ENCODE results near the gene MTFMT.
"Not testable (repeated sequence)": the region's sequence is repeated elsewhere in the genome, so short reads cannot be mapped to it uniquely, and the experiment has no call there.

MTFMT gene

GRCh38 chr15:65044218-65044617 is 14.8 kb upstream of the MTFMT start:
- DNase-seq (ENCODE audit: low read depth, low spot score); H3K4me3 ChIP-seq (ENCODE audit: low read length): not testable (repeated sequence)

- H3K4me3 ChIP-seq (ENCODE audit: low read length) = no peak overlapping the region
- no peak for DNase-seq (ENCODE audit: low read depth, low spot score)
Measured at GRCh38 chr15:65042776-65043327, 13.4 kb upstream of the MTFMT start.

- no peak overlapping the region for H3K4me3 ChIP-seq (ENCODE audit: low read length)
- no peak for DNase-seq (ENCODE audit: low read depth, low spot score)
Measured at GRCh38 chr15:65041787-65042186, 12.3 kb upstream of the MTFMT start.

GRCh38 chr15:65040461-65040860 is 11.0 kb upstream of the MTFMT start:
- no peak overlapping the region for H3K4me3 ChIP-seq (ENCODE audit: low read length)
- no peak for DNase-seq (ENCODE audit: low read depth, low spot score)

GRCh38 chr15:65038836-65039235 is 9.4 kb upstream of the MTFMT start:
- no peak overlapping the region for H3K4me3 ChIP-seq (ENCODE audit: low read length)
- DNase-seq (ENCODE audit: low read depth, low spot score) = no peak

- H3K4me3 ChIP-seq (ENCODE audit: low read length) = no peak overlapping the region
- DNase-seq (ENCODE audit: low read depth, low spot score) = no peak
Measured at GRCh38 chr15:65038428-65038827, 9.0 kb upstream of the MTFMT start.

- DNase-seq (ENCODE audit: low read depth, low spot score) = no peak
Measured at GRCh38 chr15:65037309-65037708, 7.9 kb upstream of the MTFMT start.

GRCh38 chr15:65034719-65035118 is 5.3 kb upstream of the MTFMT start:
- no peak overlapping the region for H3K4me3 ChIP-seq (ENCODE audit: low read length)
- DNase-seq (ENCODE audit: low read depth, low spot score) = no peak

More at GRCh38 chr15:65037309-65037708, 7.9 kb upstream of the MTFMT start:
- H3K4me3 ChIP-seq (ENCODE audit: low read length) = no peak overlapping the region

- peak; percentile 49 for DNase-seq (ENCODE audit: low read depth, low spot score)
Measured at GRCh38 chr15:65033659-65034269, 4.3 kb upstream of the MTFMT start.

GRCh38 chr15:65032801-65033537 is 3.5 kb upstream of the MTFMT start:
- no peak for DNase-seq (ENCODE audit: low read depth, low spot score)
- H3K4me3 ChIP-seq (ENCODE audit: low read length) = no peak overlapping the region; the same call in 1 of the 2 replicates

More at GRCh38 chr15:65033659-65034269, 4.3 kb upstream of the MTFMT start:
- H3K4me3 ChIP-seq (ENCODE audit: low read length) = no peak overlapping the region

GRCh38 chr15:65029736-65030208 is 333 bp upstream of the MTFMT start:
- H3K4me3 ChIP-seq (ENCODE audit: low read length) = peak overlapping the region; percentile 80; the same call in 1 of the 2 replicates
- no peak for DNase-seq (ENCODE audit: low read depth, low spot score)

- peak; percentile 20 for DNase-seq (ENCODE audit: low read depth, low spot score)
Measured at GRCh38 chr15:65028338-65028737, 1.1 kb downstream of the MTFMT start.

GRCh38 chr15:65027593-65027992 is 1.8 kb downstream of the MTFMT start:
- H3K4me3 ChIP-seq (ENCODE audit: low read length) = no peak overlapping the region
- DNase-seq (ENCODE audit: low read depth, low spot score) = no peak

More at GRCh38 chr15:65028338-65028737, 1.1 kb downstream of the MTFMT start:
- peak overlapping the region; percentile 80 for H3K4me3 ChIP-seq (ENCODE audit: low read length)

GRCh38 chr15:65026756-65027155 is 2.7 kb downstream of the MTFMT start:
- no peak overlapping the region for H3K4me3 ChIP-seq (ENCODE audit: low read length)
- no peak for DNase-seq (ENCODE audit: low read depth, low spot score)

GRCh38 chr15:65021488-65021887 is 8.0 kb downstream of the MTFMT start:
- no peak for DNase-seq (ENCODE audit: low read depth, low spot score)
- no peak overlapping the region for H3K4me3 ChIP-seq (ENCODE audit: low read length)

GRCh38 chr15:65020419-65020818 is 9.0 kb downstream of the MTFMT start:
- no peak for DNase-seq (ENCODE audit: low read depth, low spot score)
- no peak overlapping the region for H3K4me3 ChIP-seq (ENCODE audit: low read length)

GRCh38 chr15:65011198-65011597 is 18.2 kb downstream of the MTFMT start:
- not testable (repeated sequence) for DNase-seq (ENCODE audit: low read depth, low spot score); H3K4me3 ChIP-seq (ENCODE audit: low read length)

GRCh38 chr15:65008983-65009382 is 20.5 kb downstream of the MTFMT start:
- DNase-seq (ENCODE audit: low read depth, low spot score) = no peak
- no peak overlapping the region for H3K4me3 ChIP-seq (ENCODE audit: low read length)

- no peak overlapping the region for H3K4me3 ChIP-seq (ENCODE audit: low read length)
Measured at GRCh38 chr15:65006876-65007275, 22.6 kb downstream of the MTFMT start.

GRCh38 chr15:65004993-65005392 is 24.4 kb downstream of the MTFMT start:
- no peak for DNase-seq (ENCODE audit: low read depth, low spot score)
- H3K4me3 ChIP-seq (ENCODE audit: low read length) = no peak overlapping the region

More at GRCh38 chr15:65006876-65007275, 22.6 kb downstream of the MTFMT start:
- no peak for DNase-seq (ENCODE audit: low read depth, low spot score)

Measured in Jurkat, Clone E6-1 (cell line).